ENCODE data around the gene FAM171A2.

Gene FAM171A2

DNA sequence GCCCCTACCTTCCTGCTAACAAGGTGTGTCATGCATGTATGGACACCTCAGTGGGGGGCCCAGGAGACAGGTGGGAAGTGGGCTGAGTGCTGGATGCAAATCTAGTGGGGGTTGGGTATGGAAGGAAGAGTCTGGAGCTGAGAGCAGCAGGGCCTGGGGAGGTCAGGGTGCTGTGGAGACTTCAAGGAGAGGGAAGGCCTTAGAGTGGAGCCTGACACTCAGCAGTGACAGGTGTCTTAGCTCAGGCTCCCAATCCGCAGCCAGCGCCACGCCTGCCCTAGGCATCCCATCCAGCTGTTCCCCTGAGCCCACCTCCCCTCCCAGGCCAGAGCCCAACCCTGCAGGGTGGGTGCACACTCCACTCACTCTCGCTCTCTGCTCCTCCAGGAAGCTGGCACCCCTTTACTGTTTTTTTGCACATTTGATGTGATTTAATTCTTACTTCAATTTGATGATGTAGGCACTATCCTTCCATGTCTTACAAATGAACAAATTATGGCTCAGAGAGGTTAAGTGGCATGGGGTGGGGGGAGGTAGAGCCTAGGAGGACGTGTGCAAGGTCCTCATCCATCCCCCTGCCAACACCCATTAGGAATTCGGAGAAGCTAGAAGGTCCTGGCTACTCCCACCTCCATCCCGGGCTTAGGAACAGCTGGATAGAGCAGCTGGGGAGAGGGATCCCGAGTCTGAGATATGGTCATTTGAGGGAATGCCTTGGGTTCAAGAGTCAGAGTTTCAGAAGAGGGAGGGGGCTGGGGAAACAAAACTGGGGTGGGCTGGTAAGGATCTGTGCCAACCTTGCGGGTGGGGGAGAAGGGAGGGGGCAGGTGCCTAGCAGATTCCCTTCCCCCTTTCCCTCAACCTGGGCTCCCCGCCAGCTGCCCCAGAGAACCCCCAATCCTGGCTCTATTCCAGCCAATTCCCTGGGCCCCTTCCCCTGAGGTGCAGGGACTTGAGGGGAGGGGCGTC, 2.1 kb downstream of the FAM171A2 start:
- no peak for DNase-seq (ENCODE audit: low read depth, low spot score)

DNA sequence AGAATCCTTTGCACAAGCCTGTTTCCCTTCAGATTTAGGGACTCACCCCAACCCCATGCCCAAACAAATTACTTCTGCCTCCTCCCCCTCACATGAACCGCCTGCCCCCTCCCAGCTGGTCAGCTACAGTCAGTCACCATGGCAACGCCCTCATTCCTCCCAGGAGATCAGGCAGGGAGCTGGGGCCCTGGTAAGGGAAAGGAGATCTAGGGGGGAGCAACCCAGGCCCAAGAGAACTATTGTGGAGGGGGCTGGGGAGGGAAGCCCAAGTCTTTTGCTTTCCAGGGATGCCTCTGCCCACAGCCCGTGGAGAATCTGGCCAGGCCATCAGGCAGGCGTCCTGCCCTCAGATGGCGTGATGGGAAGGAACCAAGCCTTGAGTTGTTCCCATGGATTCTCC, 2.8 kb downstream of the FAM171A2 start:
- DNase-seq (ENCODE audit: low read depth, low spot score): no peak

DNA sequence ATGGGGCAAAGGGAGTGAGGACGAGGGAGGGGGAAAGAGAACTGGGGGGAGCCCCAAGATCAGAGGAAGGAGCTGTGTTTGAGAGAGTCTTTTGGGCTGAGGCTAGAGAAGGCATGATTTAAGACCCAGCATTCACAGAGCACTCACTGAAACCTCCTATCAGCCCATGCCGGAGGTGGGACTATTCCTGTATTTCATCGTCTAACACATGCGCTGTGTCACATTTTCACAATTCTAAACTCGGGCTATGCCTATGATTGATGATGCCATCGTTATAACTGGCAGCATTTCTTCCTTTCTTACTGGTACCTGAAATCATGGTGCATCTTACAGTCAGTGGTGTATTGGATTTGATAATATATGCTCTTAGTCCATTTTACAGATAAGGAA, 3.5 kb downstream of the FAM171A2 start:
- no peak for DNase-seq (ENCODE audit: low read depth, low spot score)

DNA sequence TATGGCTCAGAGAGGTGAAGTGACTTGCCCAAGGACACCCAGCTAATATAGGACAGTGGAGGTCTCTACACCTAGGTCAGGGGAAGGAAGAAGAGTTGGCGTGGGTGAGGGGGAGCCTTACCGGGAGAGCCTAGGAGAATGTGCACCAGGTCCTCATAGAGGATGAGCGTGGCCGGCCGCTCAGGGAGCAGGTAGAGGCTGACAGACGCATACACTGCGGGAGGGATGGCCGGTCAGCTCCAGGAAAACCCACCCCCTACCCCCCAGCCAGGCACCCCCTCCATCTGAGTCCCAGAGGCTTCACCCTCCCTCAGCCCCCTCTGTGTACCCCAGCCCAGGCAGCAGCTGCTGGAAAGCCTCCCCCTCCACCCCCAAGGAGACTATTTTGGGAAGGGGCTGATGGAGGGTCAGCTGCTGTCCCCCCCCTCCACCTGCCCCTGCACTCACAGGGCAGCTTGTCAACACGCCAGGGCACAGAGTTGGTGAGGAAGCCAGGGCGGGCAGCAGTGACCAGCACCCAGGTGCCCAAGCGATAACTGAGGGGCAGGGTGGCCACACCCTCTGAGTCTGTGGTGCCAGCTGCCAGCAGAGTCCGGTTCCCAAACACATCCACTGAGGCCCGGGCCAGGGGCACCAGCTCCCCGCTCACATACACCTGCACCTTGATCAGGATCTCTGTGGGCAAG, 4.1 kb downstream of the FAM171A2 start:
- DNase-seq (ENCODE audit: low read depth, low spot score): no peak

DNA sequence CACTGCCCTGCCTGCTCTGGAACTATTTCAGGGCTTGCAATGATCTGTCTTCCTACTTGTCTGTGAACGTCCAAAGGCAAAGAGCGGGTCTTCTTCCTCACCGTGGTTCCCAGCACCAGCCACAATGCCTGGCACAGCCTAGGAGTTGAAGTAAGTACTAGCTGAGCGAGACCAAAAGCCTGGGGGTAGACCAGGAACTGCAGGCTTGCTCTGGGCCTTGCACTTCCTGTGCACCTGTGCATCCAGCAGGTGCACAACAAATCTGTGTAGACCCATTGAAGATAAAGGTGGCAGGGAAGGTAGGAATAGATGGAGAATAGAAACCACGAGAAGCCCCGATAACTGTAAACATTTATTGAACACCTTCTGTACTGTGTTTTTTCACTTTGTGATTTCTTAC, 4.6 kb downstream of the FAM171A2 start:
- DNase-seq (ENCODE audit: low read depth, low spot score): no peak

DNA sequence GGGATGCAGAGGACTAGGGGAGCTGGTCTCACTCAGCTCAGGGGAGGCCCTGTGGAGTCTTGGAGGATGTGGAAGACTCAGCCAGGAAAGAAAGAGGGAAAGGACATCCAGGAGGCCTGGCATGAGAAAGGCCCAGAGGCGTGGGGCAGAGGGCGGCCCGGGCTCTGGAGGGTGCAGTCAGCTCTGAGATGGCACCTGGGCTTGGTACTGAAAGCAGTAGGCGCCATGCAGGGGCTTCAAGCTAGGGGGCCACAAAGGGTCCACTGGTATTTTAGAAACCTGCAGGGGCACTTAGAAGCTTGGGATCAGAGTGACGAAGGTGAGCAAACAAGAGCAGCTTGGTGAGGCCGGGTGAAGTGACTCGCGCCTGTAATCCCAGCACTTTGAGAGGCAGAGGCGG, 5.6 kb downstream of the FAM171A2 start:
- DNase-seq (ENCODE audit: low read depth, low spot score): no peak

DNA sequence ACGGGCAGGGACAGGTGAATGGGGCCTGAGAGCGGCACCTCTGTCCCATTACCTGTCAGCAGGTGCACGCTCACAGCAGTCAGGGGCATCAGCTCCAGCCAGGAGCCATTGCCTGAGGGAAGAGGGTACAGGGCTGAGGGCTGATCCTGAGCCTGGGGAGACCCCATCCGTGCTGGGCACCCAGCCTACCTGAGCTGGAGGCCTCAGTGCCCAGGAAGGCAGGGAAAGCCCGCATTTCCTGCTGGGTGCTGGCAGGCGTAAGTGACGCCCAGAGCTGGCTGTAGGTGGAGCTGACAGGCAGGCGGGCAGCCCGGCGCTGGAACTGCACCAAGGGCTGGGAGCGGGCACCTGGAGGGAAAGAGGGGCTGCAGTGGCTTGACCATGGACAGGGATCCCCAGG, 7.4 kb downstream of the FAM171A2 start:
- no peak for DNase-seq (ENCODE audit: low read depth, low spot score)

DNA sequence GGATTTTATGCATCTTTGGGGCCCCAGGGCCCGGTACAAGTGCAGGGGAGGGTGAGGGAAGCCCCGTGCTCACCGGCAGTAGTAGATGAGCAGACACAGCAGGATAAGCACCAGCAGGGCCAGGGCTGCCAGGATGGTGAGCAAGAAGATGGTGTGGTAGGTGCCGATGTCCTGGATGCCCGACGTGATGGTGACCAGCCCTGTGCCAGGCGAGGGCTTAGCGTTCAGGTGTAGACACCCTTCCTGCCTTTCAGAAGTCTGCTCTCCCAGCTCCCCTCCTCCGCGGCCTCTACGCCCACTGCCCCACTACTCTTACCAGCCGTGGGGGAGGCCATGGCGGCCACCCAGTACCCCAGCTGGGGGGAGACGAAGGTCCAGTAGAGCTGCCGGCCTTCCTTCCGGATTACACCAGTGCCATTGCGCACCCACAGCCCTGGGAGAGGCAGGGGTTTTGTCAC, 8.0 kb downstream of the FAM171A2 start:
- no peak for DNase-seq (ENCODE audit: low read depth, low spot score)

DNA sequence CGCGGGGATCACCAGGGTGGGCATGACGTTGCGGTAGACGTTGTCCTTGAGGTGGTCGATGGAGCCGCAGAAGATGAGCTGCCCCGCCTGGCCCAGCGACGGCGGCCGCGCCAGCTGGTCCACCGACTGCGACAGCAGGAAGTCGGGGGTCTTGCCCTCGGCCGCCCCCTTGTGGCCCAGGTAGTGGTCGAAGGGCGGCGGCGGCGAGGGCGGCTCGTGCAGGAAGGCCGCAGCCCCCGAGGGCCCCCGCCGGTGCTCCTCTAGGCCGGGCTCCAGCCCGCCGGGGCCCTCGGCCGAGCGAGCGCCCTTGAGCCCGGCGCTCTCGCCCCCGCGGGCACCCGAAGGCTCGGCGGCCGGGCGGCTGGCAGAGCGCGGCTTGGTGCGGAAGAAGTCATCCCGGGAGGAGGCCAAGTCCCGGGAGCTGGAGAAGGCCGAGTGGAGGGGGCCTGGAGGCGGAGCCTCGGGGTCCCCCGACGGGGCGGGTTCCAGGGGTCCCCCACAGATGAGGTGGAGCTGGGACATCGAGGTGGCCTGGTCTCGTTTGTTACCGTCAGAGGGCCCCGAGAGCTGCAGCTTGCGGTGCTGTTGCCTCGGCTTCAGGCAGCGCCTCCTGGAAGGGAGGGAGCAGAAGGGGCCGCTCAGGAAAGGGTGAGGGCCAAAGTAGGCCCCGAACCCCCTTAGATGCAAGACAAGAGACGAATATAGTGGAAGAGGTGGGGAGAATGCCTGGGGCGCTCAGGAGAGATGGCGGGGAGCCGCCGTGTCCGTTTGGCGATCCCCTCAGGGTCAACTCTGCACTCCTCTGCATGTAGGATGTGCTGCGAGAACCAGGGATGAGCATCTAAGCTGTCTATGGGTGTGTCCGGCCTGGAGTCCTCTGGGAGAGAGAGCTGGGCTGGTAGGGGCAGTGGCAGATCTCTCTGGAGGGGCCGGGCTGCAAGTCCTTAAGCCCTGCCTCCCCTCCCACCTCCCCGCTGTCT, 8.8 kb downstream of the FAM171A2 start:
- no peak for DNase-seq (ENCODE audit: low read depth, low spot score)

DNA sequence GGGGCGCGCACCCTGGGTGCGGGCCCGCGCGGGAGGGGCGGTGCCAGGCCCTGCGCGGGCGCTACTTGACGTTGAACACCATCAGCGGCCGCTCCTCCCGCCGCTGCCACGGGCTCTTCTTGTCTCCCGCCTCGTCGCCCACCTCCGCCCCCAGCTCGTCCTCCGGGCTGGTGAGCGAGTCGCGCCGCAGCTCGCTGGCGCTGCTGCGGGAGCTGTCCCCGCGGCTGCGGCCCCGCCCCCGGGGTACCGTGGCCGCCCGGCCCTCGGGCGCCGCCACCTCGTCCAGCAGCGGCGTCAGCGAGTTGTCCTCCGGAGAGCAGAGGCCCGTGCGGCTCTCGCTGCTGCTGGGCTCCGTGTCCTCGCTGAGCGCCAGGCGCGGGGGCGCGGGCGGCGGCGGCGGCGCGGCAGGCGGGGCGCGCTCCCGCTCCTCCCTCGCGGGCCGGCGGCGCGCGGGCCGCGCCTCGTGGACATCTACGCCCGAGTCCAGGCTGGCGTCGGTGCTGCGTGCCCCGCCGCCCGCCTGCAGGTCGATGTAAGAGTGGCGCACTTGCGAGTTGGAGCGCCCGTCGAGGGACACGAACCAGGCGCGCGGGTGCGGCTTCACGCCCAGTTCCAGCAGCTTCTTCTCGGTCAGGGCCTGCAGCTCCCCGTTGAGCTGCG, 9.9 kb downstream of the FAM171A2 start:
- DNase-seq (ENCODE audit: low read depth, low spot score): no peak

DNA sequence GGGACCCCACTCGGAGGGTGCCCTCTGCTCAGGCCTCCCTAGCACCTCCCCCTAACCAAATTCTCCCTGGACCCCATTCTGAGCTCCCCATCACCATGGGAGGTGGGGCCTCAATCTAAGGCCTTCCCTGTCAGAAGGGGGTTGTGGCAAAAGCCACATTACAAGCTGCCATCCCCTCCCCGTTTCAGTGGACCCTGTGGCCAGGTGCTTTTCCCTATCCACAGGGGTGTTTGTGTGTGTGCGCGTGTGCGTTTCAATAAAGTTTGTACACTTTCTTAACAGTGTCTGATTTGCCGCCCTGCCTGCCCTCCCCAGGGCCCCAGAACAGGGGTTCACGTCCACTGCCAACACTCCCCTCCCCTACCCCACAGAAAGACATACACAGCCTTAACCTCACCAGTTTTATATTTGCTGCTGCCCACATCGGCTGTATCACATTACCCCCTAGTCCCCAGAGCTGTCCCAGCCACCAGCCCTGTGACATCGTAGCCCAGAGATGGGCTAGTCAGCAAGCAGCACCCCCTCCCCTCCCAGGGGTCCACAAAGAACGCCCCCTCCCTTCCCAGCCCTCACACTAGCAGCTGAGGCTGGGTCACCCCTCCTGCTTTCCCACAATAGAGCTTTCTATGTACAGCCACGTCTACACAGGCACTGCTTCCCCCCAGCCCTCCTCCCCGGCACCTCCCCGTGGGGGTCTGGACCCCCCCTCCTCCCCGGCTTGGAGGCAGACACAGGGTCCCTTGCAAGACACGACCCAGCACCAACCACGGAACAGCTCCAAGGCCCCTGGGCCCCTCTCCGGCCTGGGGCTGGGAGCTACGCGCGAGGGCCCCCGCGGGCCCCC, 10.6 kb downstream of the FAM171A2 start:
- no peak for DNase-seq (ENCODE audit: low read depth, low spot score)

DNA sequence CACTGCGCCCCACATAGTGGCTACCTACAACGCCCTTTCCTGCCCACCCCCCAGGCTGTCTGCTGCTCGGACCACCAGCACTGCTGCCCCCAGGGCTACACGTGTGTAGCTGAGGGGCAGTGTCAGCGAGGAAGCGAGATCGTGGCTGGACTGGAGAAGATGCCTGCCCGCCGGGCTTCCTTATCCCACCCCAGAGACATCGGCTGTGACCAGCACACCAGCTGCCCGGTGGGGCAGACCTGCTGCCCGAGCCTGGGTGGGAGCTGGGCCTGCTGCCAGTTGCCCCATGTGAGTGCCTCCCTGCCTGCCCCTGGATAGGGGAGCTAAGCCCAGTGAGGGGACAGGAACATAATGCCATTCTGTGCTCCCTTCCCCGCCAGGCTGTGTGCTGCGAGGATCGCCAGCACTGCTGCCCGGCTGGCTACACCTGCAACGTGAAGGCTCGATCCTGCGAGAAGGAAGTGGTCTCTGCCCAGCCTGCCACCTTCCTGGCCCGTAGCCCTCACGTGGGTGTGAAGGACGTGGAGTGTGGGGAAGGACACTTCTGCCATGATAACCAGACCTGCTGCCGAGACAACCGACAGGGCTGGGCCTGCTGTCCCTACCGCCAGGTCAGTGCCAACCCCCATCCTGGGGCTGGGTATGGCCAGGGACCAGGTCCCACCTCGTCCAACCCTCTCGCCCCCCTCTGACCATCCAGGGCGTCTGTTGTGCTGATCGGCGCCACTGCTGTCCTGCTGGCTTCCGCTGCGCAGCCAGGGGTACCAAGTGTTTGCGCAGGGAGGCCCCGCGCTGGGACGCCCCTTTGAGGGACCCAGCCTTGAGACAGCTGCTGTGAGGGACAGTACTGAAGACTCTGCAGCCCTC, 11.5 kb downstream of the FAM171A2 start:
- no peak for DNase-seq (ENCODE audit: low read depth, low spot score)

DNA sequence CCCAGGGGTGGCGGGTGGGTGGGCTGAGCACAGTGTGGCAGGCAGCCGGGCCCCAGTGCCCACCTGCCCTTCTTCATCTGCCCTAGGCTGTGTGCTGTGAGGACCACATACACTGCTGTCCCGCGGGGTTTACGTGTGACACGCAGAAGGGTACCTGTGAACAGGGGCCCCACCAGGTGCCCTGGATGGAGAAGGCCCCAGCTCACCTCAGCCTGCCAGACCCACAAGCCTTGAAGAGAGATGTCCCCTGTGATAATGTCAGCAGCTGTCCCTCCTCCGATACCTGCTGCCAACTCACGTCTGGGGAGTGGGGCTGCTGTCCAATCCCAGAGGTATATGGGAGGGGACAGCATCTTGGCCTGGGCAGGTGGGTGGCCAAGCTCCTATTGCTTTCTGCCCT, 12.2 kb downstream of the FAM171A2 start:
- no peak for DNase-seq (ENCODE audit: low read depth, low spot score)

DNA sequence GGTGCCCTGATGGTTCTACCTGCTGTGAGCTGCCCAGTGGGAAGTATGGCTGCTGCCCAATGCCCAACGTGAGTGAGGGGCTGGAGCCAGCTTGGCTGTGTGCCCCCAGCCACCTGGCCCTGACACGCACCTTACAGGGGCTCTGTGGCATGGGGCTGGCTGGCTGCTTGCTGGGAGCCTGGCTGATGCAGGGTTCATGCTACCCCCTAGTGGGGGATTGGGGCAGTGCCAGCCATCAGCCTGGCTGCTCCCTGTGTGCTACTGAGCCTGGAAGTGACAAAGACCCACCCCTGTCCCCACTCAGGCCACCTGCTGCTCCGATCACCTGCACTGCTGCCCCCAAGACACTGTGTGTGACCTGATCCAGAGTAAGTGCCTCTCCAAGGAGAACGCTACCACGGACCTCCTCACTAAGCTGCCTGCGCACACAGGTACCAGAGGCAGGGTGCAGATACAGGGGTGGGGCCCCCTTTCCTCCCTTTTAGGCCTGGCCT, 12.9 kb downstream of the FAM171A2 start:
- no peak for DNase-seq (ENCODE audit: low read depth, low spot score)

DNA sequence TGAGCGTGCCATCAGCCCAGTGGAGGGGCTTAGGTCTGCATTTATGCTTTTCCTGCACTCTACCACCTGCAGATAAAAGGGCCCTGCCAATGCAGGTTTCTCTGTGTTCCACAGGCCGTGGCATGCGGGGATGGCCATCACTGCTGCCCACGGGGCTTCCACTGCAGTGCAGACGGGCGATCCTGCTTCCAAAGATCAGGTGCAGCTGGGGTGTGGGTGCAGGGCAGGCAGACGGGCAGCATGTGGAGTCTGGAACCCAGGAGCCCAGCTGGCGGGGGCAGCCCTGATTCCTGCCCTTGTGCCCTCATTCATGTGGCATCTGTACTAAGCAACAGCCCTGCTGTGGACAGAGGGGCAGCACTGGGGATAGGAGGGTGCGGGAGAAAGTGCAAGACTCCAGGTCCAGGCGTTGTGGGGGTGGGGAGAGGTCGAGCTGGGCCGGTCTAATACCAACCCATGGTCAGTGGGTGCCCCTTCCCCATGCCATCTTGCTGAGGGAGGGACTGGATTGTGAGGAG, 14.0 kb downstream of the FAM171A2 start:
- no peak for DNase-seq (ENCODE audit: low read depth, low spot score)

DNA sequence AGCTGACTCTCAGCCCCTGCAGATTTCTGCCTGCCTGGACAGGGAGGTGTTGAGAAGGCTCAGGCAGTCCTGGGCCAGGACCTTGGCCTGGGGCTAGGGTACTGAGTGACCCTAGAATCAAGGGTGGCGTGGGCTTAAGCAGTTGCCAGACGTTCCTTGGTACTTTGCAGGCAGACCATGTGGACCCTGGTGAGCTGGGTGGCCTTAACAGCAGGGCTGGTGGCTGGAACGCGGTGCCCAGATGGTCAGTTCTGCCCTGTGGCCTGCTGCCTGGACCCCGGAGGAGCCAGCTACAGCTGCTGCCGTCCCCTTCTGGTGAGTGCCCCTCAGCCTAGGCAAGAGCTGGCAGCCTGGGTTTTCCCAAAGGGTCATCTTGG, 14.7 kb downstream of the FAM171A2 start:
- DNase-seq (ENCODE audit: low read depth, low spot score): no peak

DNA sequence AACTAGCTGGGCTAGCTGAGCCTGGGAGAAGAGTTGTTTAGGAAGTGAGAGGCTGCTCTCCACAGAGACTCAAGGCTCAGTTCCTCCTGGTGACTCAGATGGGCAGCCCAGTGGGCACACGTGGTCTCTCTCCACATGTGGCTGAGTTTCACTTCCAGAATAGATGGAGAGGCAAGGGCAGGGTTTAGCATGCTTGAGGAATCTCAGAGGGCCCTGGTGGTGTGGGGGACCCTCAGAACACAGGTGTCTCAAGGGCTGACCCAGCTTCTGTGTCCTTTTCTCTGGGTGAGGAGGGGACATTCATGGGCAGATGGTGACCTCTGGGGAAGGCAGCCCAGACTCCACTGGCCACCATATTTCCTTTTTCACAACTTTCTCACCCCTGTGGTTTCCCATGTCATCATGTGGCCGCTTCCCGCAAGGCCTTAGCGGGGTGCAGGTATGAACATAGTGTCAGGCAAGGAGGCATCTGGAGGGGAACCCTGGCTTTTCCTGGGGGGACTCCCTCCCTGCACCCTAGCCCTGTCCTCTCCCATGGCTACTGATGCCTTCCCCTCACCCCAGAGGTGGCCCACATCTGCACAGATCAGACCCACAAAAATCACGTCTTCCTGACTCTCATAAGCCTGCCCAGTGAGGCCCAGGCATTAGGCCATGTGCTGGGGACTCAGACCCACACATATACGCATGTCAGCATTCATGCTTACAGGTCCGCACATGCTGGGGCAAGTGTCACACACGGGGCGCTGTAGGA, 15.2 kb downstream of the FAM171A2 start:
- peak; percentile 29 for DNase-seq (ENCODE audit: low read depth, low spot score)
